Endothelial cell of umbilical vein (primary cell): Measurements from ENCODE around the gene SLC35F3. TPM values are rescaled to one million over a fixed set of nuclear protein-coding genes. Genes with fewer than 3 reads are reported as not detected.

Experiments
- BruUV-seq: library from RNA; stranded (reverse); fragments of 400-500 nt; replicated peaks from 2 replicates; lab custom pipeline; 2021; lab: Mats Ljungman, UMichigan
- CTCF ChIA-PET: fragments of 300-600, 350-600 bp; sonication (Branson Sonifier 250); formaldehyde crosslinking; loops from one replicate; lab custom pipeline; 2021; ENCODE audit warnings: antibody characterized with exemption, inconsistent platforms; lab: Charles Lee
- POLR2A ChIA-PET: fragments of 300-600, 350-600 bp; sonication (Branson Sonifier 250); formaldehyde crosslinking; loops from one replicate; lab custom pipeline; 2021; ENCODE audit warnings: antibody characterized with exemption, inconsistent platforms; lab: Charles Lee
- DNase-seq: peaks from one replicate; pipeline ENCODE4 v3.0.0-alpha.2; 2011; ENCODE audit warnings: low read depth, low spot score
- FAIRE-seq: peaks from 2 replicates; lab custom pipeline; 2011; peaks lifted over from hg19 to GRCh38; lab: Jason Lieb, UNC
- H2AFZ ChIP-seq: 2 replicates; pipeline ENCODE4 v1.6.0; 2012; ENCODE audit warnings: low read depth, low read length, control low read depth, inconsistent platforms
- H3K27ac ChIP-seq: 2 replicates; pipeline ENCODE4 v1.5.1; 2011; ENCODE audit warnings: low read depth, mild to moderate bottlenecking, control low read depth, low read length, moderate library complexity; ENCODE audit not compliant: insufficient read depth
- H3K27me3 ChIP-seq, 2 experiments: 2 replicates each; pipeline versions ENCODE4 v1.6.0 to v1.6.1; 2011; ENCODE audit warnings: low read length in 2 of 2, mixed read lengths in 1 of 2; ENCODE audit not compliant: control insufficient read depth in 2 of 2, insufficient read depth in 2 of 2
- H3K36me3 ChIP-seq, 2 experiments: 2 replicates in 1 of 2; 3 replicates in 1 of 2; pipeline ENCODE4 v1.5.1; 2011; ENCODE audit warnings: low read length in 2 of 2, mild to moderate bottlenecking in 1 of 2, moderate library complexity in 1 of 2; ENCODE audit not compliant: control insufficient read depth in 2 of 2, insufficient read depth in 2 of 2; ENCODE audit errors: extremely low read depth in 1 of 2
- H3K4me1 ChIP-seq: 3 replicates; pipeline ENCODE4 v1.5.1; 2011; ENCODE audit warnings: mild to moderate bottlenecking, low read length; ENCODE audit not compliant: control insufficient read depth, insufficient read depth; ENCODE audit errors: extremely low read depth
- H3K4me2 ChIP-seq: 2 replicates; pipeline ENCODE4 v1.6.1; 2011; ENCODE audit warnings: low read length, control low read depth, mixed read lengths; ENCODE audit not compliant: insufficient read depth
- H3K4me3 ChIP-seq, 3 experiments: fragments of 200-600 bp in 1 of 3; sonication (generic), shearing (Covaris generic) in 1 of 3; replicated peaks in 1 of 3; 2 replicates each; pipeline ENCODE4 v1.5.1; 2011 to 2016; ENCODE audit warnings: control low read depth in 3 of 3, low read length in 3 of 3, mild to moderate bottlenecking in 2 of 3, inconsistent platforms in 1 of 3, low read depth in 1 of 3, moderate library complexity in 1 of 3; ENCODE audit not compliant: insufficient read depth in 1 of 3
- H3K79me2 ChIP-seq: 2 replicates; pipeline ENCODE4 v1.6.0; 2012; ENCODE audit warnings: low read length, inconsistent platforms; ENCODE audit not compliant: control insufficient read depth, insufficient read depth
- H3K9ac ChIP-seq: replicated peaks from 2 replicates; pipeline ENCODE3; 2011; ENCODE audit warnings: low read length, control low read depth; ENCODE audit not compliant: insufficient read depth; ENCODE audit errors: extremely low read depth
- H3K9me1 ChIP-seq: replicated peaks from 3 replicates; pipeline ENCODE4 v1.6.0; 2011; ENCODE audit warnings: mild to moderate bottlenecking, low read length; ENCODE audit not compliant: control insufficient read depth, insufficient read depth; ENCODE audit errors: extremely low read depth
- H3K9me3 ChIP-seq: replicated peaks from 2 replicates; pipeline ENCODE4 v1.5.1; 2012; ENCODE audit warnings: low read length, inconsistent platforms; ENCODE audit not compliant: control insufficient read depth, insufficient read depth
- H4K20me1 ChIP-seq: replicated peaks from 2 replicates; pipeline ENCODE3; 2011; ENCODE audit warnings: mild to moderate bottlenecking, low read length; ENCODE audit not compliant: control insufficient read depth, insufficient read depth; ENCODE audit errors: extremely low read depth
- EZH2 ChIP-seq: IDR thresholded peaks from 2 replicates; pipeline ENCODE4 v1.6.1; 2012; ENCODE audit warnings: borderline replicate concordance, low read depth, mild to moderate bottlenecking, moderate library complexity, low read length, inconsistent platforms; ENCODE audit not compliant: severe bottlenecking
- FOS ChIP-seq: IDR thresholded peaks from 2 replicates; pipeline ENCODE4 v1.6.1; 2011; ENCODE audit warnings: mild to moderate bottlenecking, low read length, moderate library complexity, borderline replicate concordance; ENCODE audit not compliant: insufficient read depth
- GATA2 ChIP-seq: IDR thresholded peaks from 2 replicates; pipeline ENCODE4 v1.7.0; 2011; ENCODE audit warnings: low read depth, mild to moderate bottlenecking, moderate library complexity, mixed read lengths, low read length; ENCODE audit not compliant: insufficient read length, insufficient read depth
- JUN ChIP-seq: IDR thresholded peaks from 2 replicates; pipeline ENCODE4 v1.6.1; 2011; ENCODE audit warnings: borderline replicate concordance, low read depth; ENCODE audit not compliant: insufficient read length, insufficient read depth
- MYC ChIP-seq: IDR thresholded peaks from one replicate; pipeline ENCODE4 v1.6.1; 2011; ENCODE audit warnings: mild to moderate bottlenecking, low read depth, low read length
- POLR2A ChIP-seq: IDR thresholded peaks from 2 replicates; pipeline ENCODE4 v1.6.1; 2012; ENCODE audit warnings: low read depth, mild to moderate bottlenecking, control low read depth, low read length
- POLR2AphosphoS5 ChIP-seq: IDR thresholded peaks from 2 replicates; pipeline ENCODE4 v1.6.1; 2012; ENCODE audit warnings: low read depth, mild to moderate bottlenecking, control low read depth, low read length, moderate library complexity; ENCODE audit not compliant: insufficient read depth
- dilution Hi-C: fragments of 300-500 bp; cut with MboI; formaldehyde crosslinking; loops from one replicate; pipeline ENCODE4 v1.15.0; 2019; ENCODE audit warnings: low sequenced_read_pairs; ENCODE audit not compliant: extremely low pct_ligation_motif_present
- intact Hi-C: fragments of 100-400 bp; cut with micrococcal nuclease; formaldehyde crosslinking; loops from one replicate; pipeline ENCODE4 v1.10.0; 2022
- polyA plus RNA-seq, 4 experiments: library from polyadenylated mRNA; depleted of rRNA in 3 of 4; stranded (reverse) in 3 of 4; unstranded in 1 of 4; fragments of >200 nt; gene quantifications; 2 replicates each; pipeline versions ENCODE4 v1.2.1 to v1.2.3, GENCODE V29; 2011 to 2012; ENCODE audit warnings: missing spikeins in 1 of 4
- total RNA-seq: library from RNA; stranded (reverse); gene quantifications from 2 replicates; pipeline ENCODE4 v1.2.3, GENCODE V29; 2021
- TF ChIP-seq, protein P1 (sequence below), 2 donors: IDR thresholded peaks; 1 replicate in 1 of 2; 2 replicates in 1 of 2; pipeline ENCODE4 v1.5.1; 2011; ENCODE audit warnings: low read length in 2 of 2, mild to moderate bottlenecking in 2 of 2, moderate library complexity in 2 of 2, control low read depth in 1 of 2, inconsistent platforms in 1 of 2, low read depth in 1 of 2; ENCODE audit not compliant: insufficient read depth in 1 of 2; ENCODE audit errors: extremely low read depth in 1 of 2
- TF ChIP-seq, protein P2 (sequence below): IDR thresholded peaks from 2 replicates; pipeline ENCODE4 v1.6.1; 2011; ENCODE audit not compliant: insufficient read depth, insufficient read length

Gene SLC35F3
- total and polyA plus RNA-seq, 2 donors (not counting 3 experiments of a cell fraction or from before 2014, with no cell fraction given) = not detected

GRCh38 chr1:233909195-233909594 lies 4.7 kb downstream of the SLC35F3 start:
- ChIA-PET CTCF (no interaction called here), POLR2A (no interaction called here)
- no peak overlapping the region for H3K4me2 ChIP-seq
- H3K27me3 ChIP-seq = peaks cover 0 to 5% of the 10 kb centered on the region in 2 experiments
- no peak overlapping the region for H3K27ac ChIP-seq
- intact Hi-C loops (no loop called here), dilution Hi-C loops (no loop called here)
- H3K9me3 ChIP-seq = no peaks in the 10 kb centered on the region
- H3K4me1 ChIP-seq = no peaks in the 10 kb centered on the region
- no peaks in the 10 kb centered on the region for H3K79me2 ChIP-seq
- no peaks in the 10 kb centered on the region for H3K36me3 ChIP-seq
- no peak overlapping the region for H3K9ac ChIP-seq
- H4K20me1 ChIP-seq = no peaks in the 10 kb centered on the region
- no peaks in the 10 kb centered on the region for H3K9me1 ChIP-seq
- no peak overlapping the region for H3K4me3 ChIP-seq
- no peak for FAIRE-seq
- no peak for DNase-seq
- BruUV-seq = no TSS peak
- no peak overlapping the region for H2AFZ ChIP-seq
- TF ChIP-seq FOS (no peak), POLR2A (no peak), POLR2AphosphoS5 (no peak), MYC (no peak), EZH2 (no peak), GATA2 (no peak), JUN (no peak)
- TF ChIP-seq, protein P1, sequence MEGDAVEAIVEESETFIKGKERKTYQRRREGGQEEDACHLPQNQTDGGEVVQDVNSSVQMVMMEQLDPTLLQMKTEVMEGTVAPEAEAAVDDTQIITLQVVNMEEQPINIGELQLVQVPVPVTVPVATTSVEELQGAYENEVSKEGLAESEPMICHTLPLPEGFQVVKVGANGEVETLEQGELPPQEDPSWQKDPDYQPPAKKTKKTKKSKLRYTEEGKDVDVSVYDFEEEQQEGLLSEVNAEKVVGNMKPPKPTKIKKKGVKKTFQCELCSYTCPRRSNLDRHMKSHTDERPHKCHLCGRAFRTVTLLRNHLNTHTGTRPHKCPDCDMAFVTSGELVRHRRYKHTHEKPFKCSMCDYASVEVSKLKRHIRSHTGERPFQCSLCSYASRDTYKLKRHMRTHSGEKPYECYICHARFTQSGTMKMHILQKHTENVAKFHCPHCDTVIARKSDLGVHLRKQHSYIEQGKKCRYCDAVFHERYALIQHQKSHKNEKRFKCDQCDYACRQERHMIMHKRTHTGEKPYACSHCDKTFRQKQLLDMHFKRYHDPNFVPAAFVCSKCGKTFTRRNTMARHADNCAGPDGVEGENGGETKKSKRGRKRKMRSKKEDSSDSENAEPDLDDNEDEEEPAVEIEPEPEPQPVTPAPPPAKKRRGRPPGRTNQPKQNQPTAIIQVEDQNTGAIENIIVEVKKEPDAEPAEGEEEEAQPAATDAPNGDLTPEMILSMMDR (IDR thresholded peaks at IDR 0.05; ENCODE audit: extremely low read depth in 1 of 2, insufficient read depth in 1 of 2, low read depth in 1 of 2, low read length in 2 of 2) = no peak
- TF ChIP-seq, protein P2, sequence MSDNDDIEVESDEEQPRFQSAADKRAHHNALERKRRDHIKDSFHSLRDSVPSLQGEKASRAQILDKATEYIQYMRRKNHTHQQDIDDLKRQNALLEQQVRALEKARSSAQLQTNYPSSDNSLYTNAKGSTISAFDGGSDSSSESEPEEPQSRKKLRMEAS = no peak
